Anterior cingulate cortex (tissue), 58 donors: Measurements from ENCODE around the gene IWS1.

ENCODE experiments used
- DNase-seq, 58 donors: peaks; one replicate each; lab custom pipeline; 2025; lab: John Stamatoyannopoulos, UW

Gene IWS1

DNA sequence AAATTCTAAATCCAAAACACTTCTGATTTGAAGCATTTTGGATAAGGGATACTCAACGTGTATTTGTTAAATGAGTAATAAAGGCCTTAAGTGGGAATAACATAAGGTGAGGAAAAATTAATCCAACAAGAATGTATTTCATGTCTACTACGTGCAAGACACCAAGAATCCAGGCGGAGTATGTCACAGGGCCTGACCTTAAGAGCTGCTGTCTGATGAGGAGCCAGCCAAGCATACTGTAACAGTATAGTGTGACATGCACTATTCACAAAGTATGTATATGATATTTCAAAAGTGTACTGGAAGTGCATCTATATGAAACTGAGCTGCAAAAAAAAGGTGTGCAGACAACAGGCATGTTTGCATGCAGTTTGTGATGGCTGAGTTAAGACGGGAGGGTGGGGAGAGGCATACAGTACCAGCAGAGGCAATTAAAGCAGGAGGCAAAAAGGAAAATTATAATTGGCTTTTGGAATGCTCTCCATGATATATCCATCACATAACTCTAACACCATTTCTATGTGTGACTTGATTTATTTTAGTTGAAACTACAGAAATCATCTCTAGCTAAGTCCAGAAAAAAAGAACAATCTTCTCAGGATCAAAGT lies 18.2 kb downstream of the IWS1 start:
- DNase-seq = peak in 1 of 58 donors; percentile 45

GRCh38 chr2:127506510-127506909 lies 19.8 kb downstream of the IWS1 start:
- DNase-seq = no peak

DNA sequence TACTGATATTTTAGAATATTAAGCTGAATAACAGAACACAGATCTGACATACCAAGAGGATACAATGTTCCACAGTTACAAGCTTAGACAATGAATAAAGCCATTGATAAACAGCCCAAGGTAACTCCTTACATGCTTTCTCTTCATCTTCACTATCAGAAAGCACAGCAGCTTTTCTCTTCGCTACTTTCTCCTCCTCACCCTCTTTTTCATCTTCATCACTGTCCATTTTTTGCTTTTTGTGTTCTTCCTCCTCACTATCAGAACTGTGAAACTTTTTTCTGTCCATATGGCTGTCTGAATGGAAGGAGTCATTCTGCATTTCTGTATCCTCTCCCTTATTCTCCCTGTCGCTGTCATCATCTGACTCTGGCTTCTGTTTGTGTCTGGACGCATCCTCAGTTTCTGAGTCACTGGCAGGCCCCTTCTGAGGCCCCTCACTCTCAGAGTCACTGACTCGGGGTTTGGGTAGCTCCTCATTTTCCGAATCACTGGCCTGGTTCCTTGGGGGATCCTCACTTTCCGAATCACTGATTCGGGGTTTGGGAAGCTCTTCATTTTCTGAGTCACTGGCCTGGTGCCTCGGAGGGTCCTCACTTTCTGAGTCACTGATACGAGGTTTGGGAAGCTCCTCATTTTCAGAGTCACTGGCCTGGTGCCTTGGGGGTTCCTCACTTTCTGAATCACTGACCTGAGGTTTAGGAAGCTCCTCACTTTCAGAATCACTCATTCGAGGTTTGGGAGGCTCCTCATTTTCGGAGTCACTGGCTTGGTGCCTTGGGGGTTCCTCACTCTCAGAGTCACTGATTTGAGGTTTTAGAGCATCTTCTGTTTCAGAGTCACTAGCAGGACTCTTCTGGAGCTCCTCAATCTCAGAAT lies 21.5 kb downstream of the IWS1 start:
- DNase-seq = no peak

DNA sequence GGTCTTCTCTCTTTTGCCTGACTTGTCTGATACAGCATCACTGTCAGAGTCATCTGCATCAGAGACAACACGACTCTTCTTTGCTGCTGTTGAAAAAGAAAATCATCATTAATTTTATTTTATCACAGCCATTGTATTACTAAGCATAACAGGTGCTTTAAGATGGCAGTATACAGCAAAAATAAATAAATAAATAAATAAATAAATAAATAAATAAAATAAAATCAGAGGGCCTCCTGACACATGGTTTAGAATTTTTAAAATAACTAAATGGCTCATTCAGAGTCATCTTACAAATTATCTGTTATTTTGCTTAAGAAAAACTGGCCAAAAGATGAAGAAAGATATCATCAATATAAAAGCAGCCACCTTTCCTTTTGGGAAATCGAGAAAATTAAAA lies 22.8 kb downstream of the IWS1 start:
- no peak for DNase-seq

- no peak for DNase-seq
Observed at GRCh38 chr2:127498386-127498785, 27.9 kb downstream of the IWS1 start.

DNA sequence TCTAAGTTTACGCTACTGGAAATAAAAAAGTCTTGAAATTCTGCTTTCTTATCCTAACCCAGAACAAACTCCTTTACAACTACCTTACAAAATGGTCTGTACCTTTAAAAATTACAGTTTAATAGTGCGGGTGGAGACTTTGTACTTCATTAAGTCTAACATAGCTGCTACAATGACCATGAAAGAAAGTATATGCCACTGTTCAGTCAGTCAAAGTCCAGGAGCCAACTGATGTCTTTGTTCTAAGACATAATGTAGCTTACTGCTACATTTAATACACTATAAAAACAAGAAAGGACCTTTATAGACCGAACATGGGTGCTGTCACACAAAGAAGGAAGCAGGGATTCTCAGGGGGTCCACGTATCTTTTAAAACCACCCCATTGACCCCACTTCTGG lies 36.0 kb downstream of the IWS1 start:
- no peak for DNase-seq

- no peak for DNase-seq
Observed at GRCh38 chr2:127486247-127487058, 39.8 kb downstream of the IWS1 start.

DNA sequence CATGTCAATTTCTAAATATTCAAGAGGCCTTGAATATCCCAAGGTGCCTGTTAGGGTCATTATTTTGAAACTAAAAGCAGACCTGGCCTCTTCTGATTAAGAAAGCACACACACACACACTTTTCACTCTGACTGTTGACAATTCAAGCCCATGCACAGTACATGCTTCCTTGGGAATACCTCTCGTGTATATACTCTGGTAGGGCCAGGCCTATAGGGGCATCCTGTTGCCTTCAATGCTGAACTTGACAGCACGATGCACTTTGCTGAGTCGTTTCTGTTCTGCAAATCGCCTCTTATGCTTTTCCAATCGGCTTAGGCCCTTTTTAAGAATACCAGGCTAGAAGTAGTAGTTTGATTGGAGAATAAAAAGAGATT lies 40.6 kb downstream of the IWS1 start:
- no peak for DNase-seq

DNA sequence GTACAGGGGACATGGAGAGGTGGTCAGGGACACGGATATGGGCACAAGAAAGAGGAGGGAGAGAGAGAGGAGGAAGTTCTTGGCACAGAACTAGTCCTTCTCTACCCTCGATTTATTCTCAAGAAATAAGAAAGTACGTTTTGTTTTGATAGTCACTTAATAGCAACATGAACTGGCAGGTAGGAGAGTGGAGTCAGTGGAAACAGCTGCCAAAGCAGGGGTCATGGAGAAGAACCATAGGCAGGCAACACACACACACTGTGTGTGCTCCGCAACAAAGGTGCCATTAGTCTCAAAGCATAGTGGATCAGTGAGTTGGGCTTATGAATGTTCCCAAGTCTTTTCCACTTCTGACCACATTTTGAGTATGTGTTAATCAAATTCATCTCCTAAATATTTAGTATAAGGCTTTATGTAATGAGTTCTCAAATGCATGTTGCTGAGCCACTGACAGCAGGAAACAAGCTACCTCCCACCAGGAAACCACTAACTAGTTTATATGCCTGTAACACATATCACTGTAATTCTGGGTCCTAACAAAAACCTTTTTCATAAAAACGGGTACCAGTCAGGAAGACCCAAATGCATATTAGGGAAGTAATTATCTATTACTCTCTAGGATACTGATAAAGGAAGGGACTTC lies 41.1 kb downstream of the IWS1 start:
- no peak for DNase-seq

DNA sequence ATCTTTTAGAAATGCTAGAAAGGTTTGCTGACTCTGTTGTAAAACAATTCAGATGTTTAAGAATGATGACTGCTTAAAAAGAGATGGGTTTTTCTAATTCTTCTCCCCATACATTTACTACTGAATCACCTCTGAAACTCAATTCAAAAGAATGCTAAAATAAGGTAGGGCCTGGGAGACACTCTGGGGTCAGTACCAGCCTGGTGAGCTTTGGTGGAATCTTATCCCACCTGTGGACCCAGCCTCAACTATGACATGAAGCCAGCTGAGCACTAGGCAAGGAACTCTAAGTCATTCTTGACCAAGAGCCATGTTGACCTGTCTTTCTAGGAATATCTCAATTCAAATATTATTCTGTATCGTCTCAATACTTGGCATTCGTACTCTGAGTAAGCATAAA lies 44.3 kb downstream of the IWS1 start:
- DNase-seq = no peak

DNA sequence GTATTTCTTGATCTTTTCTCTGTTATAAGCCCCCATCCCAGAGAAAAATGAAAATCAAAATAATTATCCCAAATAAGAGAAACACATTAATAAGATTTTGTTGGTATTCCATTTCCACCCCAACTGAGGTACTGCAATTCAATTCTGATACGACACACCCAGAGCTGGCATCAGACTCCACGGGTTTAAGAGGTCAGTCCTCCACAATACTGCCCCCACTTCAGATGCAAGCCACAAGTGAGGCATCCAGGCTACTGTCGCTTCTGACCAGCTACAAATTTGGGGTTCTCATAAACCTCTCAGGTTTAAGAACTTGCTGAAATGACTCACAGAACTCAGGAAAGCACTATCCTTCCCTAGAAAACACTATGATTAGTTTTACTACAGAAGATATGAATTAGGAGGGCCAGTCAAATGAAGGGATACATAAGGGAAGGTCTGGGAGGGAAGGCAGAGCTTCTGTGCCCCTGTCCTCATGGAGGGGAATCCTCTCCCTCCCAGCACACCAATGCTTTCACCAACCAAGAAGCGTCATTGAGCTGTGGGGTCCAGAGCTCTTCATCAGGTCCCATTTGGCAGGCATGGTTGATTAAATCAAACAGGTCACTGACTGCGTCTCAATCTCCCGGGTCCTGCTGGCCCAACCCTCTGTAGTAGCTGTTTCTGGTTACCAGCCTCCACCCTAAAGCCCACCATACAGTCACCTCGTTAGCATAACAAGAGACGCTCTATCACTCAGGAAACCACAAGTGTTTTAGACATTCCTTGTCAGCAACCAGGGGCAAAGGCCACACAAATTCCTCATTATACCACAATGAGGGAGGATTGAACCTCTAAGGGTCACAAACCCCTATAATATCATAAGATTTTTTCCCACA lies 46.2 kb downstream of the IWS1 start:
- no peak for DNase-seq

DNA sequence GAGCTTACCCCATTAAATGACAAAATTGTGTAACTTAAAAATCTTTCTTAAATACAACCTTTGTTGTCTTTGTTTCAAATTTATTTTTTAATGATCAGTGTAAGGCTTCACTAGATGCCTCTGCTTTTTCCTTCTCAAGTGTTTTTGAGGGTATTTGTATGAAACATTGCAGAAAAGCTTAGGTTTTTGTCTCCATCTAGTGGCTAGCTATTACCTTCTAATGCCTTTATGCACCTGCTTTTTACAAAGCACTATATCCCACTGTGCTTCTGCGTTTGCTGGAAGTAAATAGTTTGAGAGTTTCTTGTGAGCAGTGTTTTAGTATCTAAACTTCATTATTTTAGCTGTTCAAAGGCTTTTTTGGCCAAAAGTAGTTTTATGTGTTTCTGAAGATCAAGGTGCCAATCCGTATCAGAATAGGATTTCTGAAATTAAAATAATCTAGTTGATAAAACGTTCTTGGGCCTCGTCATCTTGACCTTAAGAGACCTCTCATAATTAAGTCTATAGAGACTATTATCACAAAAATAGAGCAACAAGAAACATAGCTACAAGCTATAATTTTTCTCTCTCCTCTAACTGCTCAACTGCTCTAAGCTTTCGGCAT lies 47.0 kb downstream of the IWS1 start:
- DNase-seq = peak in 2 of 58 donors; percentile 21 to 44

- DNase-seq = no peak
Observed at GRCh38 chr2:127475788-127476187, 50.5 kb downstream of the IWS1 start.

- DNase-seq = no peak
Observed at GRCh38 chr2:127472268-127472667, 54.0 kb downstream of the IWS1 start.

DNA sequence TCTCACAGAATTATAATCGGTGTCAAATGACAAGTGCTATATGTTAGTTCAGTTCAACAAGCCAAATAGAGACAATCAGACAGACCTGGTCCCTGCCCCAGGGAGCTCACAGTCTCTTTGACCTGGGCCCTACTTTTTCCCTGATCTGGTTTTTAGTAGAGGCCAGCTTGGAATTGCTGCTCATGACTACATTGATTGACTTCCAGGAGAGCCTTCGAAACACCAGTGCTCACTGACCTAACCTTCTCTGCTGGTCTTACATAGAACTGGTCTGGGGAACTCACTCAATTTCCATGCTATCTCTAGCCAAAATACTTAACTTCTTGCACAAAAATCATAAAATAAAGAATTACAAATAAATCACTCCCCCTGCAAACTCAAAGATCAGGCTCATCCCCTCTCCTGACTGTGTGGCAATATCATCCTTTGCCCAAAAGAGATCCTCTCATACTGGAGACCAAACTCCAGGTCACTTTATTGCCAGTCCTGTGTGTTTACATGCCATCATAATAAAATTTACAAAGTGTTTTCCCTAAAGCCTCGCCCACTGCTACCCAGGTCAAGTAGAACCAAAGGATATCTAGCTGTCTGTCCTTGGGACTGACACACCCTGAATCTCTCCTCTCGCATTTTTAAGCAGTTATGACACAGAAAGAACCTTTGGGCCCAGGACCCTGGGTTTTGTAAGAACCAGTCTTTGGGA lies 54.9 kb downstream of the IWS1 start:
- DNase-seq = no peak

DNA sequence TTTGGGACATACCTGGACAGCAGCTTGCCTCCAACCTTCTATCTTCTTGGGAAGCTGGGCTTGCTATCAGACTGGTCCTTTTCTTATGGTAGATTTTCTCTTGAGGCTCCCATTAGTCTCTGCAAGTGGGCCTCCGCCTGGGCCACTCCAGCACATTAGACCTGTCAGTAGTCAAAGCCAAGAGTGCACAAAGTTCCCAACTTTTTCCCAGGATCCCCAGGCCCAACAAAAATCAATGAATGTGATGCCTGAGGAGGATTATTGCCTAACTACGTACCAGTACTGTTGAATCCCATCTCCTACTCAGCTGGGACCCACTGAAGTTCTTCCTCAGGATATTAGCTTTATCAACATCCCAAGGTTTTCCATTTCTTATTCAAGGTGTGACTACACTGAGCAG lies 56.3 kb downstream of the IWS1 start:
- no peak for DNase-seq

DNA sequence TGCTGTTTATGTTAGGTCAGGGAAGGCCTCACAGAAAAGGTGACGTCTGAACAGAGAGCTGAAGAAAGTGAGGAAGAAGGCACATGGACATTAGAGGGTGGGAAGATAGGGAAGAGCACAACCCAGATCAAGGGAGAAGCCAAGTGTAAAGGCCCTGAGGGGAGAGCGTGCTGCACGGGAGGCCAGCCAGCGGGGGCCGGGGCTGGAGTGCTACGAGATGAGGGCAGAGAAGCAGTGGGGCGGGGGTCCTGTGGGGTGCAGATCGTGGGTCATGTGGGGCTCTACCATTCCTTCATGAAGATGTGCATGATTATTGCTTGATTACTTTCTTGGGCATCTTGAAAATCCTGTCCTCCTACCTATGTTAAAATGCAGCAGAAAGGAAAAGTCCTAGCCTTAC lies 57.2 kb downstream of the IWS1 start:
- no peak for DNase-seq

DNA sequence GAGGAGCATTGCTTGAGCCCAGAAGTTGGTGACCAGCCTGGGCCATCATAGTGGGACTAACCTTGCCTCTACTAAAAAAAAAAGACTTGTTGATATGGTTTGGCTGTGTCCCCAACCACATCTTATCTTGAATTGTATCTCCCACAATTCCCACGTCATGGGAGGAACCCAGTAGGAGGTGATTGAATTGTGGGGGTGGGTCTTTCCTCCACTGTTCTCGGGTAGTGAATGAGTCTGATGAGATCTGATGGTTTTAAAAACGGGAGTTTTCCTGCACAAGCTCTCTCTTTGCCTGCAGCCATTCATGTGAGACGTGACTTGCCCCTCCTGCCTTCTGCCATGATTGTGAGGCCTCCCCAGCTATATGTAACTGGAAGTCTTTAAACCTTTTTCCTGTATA lies 61.0 kb downstream of the IWS1 start:
- no peak for DNase-seq
